CD4-positive, alpha-beta T cell treated with Interleukin-17A for 4 hours (primary cell): ENCODE results near the gene TP53.
"Not testable (repeated sequence)": the region's sequence is repeated elsewhere in the genome, so short reads cannot be mapped to it uniquely, and the experiment has no call there.

Experiments used
- DNase-seq: peaks from one replicate; pipeline ENCODE4 v3.0.0-alpha.2; 2020; ENCODE audit warnings: mixed read lengths

TP53 gene

GRCh38 chr17:7673239-7673638, 14.1 kb downstream of the TP53 start:
- peak; percentile 32 for DNase-seq

DNA sequence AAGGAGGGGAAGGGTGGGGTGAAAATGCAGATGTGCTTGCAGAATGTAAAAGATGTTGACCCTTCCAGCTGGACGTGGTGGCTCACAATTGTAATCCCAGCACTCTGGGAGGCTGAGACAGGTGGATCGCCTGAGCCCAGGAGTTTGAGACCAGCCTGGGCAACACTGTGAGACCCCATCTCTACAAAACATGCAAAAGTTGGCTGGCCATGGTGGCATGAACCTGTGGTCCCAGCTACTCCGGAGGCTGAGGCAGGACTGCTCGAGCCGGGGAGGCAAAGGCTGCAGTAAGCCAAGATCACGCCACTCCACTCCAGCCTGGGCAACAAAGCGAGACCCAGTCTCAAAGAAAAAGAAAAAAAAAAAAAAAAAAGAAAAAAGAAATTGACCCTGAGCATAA, 18.8 kb downstream of the TP53 start:
- DNase-seq: no peak

- no peak for DNase-seq
Observed at GRCh38 chr17:7667656-7668406, 19.5 kb downstream of the TP53 start.

DNA sequence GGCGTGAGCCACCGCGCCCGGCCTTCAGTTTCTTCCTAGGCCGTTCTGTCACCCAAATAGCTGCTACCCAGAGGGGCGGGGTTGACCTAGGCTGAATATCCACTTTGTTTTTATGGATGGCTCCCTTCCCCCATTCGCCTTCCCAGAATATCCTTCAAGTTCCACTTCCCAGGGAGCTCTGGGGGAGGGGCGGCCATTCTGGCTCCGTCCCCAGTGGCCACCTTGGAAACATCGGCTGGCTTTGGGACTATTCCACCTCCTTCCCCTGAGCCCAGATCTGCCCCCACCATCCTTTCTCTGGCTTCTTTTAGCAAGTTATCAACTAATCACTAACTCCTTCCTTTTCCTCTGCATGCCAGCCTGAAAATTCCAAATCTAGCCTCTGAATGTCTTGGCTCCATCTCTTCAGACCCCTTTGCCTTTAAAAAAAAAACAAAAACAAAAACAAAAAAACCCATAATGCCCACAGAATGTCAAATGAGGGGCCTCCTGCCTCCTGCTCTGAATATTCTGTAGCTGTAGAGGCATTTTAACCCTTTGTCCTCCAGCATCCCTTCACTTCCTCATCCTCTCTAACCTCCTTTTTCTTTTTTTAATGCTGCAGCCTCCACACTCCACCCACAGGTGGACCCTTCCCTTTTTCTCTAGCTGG, 30.2 kb downstream of the TP53 start:
- DNase-seq: no peak

- no peak for DNase-seq
Observed at GRCh38 chr17:7655541-7655840, 31.8 kb downstream of the TP53 start.

DNA sequence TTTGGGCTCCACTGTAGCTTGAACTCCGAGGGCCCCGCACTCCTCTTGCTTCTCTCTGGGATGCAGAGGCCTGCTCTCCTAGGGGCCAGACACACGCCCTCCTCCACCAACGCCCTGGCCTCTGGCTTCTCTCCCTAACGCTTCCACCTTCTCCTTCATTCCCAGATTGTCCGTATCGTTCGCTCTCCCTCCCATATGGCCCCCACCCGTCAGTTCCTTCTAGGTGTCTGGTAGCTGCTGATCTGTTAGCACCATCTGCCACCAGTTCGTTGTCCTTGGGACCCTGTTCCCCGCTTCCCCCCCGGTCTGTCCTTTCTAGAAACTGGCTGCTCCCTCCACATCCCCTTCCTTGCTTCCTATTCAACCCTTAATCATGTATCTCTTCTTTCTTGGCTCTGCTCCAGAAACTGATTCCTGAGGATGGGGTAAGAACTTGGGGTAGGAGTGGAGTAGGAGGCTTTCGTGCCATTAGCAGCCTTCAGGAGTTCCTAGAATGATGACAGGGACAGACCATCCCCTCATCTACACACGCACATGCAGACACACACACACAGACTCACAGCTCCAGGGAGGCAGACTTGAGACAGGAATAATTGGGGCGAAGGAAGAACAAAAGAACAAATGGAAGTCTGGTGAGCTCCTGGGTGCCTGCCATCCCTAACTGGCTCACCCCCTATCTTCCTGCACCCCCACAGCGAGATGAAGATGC, 32.3 kb downstream of the TP53 start:
- DNase-seq: no peak

GRCh38 chr17:7652388-7653356, 34.6 kb downstream of the TP53 start:
- no peak for DNase-seq

DNA sequence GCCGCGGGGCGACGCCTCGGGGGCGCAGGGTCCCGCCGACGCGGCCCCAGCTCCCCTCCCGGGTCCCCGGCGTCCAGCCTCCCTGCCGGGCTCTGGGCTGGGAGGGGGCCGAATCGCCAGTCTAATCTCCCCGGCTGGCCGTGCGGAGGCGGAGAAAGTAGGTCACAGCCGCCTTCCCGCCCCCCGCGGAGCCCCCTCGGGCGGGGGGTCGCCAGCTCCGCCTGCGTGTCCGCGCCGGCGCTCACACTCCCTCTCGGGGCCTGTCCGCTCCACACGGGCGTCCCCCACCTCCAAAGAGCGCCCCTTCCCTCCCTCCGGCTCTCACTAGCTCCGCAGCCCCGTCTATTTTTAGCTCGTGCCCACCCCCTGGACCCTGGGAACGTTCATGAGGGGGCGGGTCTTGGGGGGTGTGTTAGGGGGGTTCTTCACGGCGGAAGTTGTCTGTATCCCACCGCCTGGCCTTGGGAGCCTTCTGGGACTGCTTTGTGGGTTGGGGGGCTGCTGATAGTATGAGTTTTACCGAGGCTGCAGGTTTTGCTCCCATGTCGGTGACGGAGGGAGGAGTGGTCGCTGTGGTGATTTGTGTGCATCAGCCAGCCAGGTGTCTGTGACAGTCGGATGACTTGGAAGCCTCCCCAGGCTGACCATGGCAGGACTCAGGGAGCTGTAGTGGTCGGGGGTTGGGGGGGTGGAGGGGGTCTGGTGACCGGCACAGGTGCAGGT, 35.5 kb downstream of the TP53 start:
- peak; percentile 7 for DNase-seq

GRCh38 chr17:7651097-7651664, 36.1 kb downstream of the TP53 start:
- peak; percentile 8 for DNase-seq

- peak; percentile 84 for DNase-seq
Observed at GRCh38 chr17:7650509-7651096, 36.7 kb downstream of the TP53 start, which contains the start of gene ATP1B2. ATP1B2 (plus strand) TSS chr17:7650926; CDS start chr17:7651519, 593 bp downstream.

DNA sequence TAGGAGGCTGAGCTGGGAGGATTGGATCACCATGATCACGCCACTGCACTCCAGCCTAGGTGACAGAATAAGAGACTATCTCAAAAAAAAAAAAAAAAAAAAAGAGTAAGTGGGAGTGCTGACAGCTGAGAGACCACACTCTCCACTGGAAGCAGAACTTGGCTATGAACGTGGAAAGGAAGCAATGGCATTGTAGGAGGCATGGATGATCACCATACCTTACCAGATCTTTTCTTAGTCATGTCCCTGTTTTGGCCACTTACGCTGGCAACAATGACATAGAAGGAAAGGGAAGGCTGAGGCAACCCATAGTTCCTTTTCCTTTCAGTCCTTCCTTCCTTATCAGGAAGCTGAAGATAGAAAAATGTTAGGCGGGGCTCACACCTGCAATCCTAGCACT, 40.3 kb downstream of the TP53 start:
- no peak for DNase-seq

GRCh38 chr17:7646457-7646856, 40.8 kb downstream of the TP53 start:
- no peak for DNase-seq

GRCh38 chr17:7644775-7645174, 42.5 kb downstream of the TP53 start:
- no peak for DNase-seq

DNA sequence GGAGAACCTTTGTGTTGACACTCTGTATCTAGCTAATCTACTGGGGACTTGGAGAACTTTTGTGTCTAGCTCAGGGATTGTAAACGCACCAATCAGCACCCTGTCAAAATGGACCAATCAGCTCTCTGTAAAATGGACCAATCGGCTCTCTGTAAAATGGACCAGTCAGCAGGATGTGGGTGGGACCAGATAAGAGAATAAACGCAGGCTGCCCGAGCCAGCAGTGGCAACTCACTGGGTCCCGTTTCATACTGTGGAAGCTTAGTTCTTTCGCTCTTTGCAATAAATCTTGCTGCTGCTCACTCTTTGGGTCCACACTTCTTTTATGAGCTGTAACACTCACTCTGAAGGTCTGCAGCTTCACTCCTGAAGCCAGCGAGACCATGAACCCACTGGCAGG, 45.7 kb downstream of the TP53 start:
- not testable (repeated sequence) for DNase-seq

DNA sequence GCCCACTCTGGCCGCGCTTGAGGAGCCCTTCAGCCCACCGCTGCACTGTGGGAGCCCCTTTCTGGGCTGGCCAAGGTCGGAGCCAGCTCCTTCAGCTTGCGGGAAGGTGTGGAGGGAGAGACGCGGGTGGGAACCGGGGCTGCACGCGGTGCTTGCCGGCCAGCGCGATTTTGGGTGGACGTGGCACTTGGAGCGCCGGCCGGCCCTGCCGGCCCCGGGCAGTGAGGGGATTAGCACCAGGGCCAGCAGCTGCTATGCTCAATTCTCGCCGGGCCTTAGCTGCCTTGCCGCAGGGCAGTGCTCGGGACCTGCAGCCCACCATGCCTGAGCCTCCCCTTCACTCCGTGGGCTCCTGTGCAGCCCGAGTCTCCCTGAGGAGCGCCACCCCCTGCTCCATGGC, 46.5 kb downstream of the TP53 start:
- DNase-seq: no peak

DNA sequence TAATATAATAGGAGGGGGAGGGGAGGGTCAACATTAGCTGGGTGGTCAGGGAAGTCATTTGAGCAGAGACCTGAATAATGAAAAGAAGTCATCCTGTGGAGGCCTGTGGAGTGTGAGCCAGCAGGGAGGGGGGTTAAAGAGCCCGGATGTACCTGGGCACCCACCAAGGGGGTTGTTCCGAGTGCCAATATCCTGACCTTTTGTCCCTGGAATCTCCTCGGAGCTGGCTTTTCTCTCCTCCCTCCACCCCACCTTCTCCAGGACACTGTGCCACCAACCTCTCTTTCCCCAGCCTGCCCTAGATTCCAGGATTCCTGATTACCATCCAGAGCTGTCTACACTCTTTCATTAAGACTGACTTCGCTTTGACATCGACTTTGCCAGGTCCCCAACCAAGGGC, 51.1 kb downstream of the TP53 start:
- DNase-seq: no peak

DNA sequence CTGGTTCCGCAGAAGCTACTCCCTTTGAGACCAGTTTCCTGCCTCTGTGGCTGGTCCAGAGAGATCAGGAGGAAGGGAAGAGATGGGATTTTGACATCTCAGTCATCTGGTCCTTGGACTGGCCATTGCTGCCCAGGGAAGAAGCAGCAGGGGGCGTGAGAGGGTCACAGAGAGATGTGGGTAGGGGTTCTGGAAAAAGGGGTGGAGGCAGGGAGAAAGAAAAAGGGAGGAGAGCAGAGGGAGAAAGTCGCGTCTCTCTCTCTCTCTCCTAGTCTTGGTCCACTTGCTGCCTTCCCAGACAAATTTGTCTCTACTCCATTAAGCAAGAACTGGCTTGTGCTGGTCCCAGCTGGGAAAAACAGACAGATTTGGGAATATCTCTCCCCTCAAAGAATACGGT, 52.9 kb downstream of the TP53 start:
- DNase-seq: peak; percentile 23

GRCh38 chr17:7633093-7633492, 54.2 kb downstream of the TP53 start:
- no peak for DNase-seq

DNA sequence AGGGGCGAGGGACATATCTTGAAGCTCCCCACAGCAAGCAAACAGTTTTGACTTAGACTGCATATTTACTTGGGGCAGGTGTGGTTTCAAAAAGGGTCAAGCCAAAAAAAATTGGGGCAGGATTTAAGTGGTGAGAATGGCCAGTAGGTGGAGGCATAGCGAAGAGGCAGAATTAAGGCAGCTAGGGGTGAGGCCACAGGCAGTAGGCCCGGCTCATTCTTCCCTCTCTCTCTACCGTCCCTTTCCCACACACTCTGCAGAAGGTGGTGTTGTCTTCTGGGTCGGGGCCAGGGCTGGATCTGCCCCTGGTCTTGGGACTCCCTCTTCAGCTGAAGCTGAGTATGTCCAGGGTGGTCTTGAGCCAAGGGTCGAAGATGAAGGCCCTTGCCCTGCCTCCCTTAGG, 54.8 kb downstream of the TP53 start:
- DNase-seq: peak; percentile 35

GRCh38 chr17:7631398-7632380, 55.6 kb downstream of the TP53 start:
- no peak for DNase-seq
